ENCODE measurements around the gene GOLGA6L9. TPM values are rescaled to one million over a fixed set of nuclear protein-coding genes. Genes with fewer than 3 reads are reported as not detected.
"Not testable (repeated sequence)": the region's sequence is repeated elsewhere in the genome, so short reads cannot be mapped to it uniquely, and the experiment has no call there.

The GOLGA6L9 gene
- 5.6 TPM for total RNA-seq (ENCODE audit: unreplicated experiment)
- long read RNA-seq: 0 reads

- H3K27ac Mint-ChIP-seq (ENCODE audit: unreplicated experiment); H3K36me3 Mint-ChIP-seq (ENCODE audit: low read depth, unreplicated experiment); H3K9me3 Mint-ChIP-seq (ENCODE audit: unreplicated experiment); DNase-seq (ENCODE audit: low spot score); H3K4me3 Mint-ChIP-seq (ENCODE audit: unreplicated experiment); H3K27me3 Mint-ChIP-seq (ENCODE audit: unreplicated experiment); H3K4me1 Mint-ChIP-seq (ENCODE audit: unreplicated experiment): not testable (repeated sequence)
Measured at GRCh38 chr15:82429693-82430092, at the start of gene GOLGA6L9. TSS of gene GOLGA6L9 (plus strand) at chr15:82429816. CDS start at chr15:82430080, 264 bp downstream.

GRCh38 chr15:82381330-82381955 is 48.2 kb upstream of the GOLGA6L9 start:
- H3K4me1 Mint-ChIP-seq (ENCODE audit: unreplicated experiment): peaks cover 10% of the 10 kb centered on the region
- H3K27ac Mint-ChIP-seq (ENCODE audit: unreplicated experiment); DNase-seq (ENCODE audit: low spot score); H3K36me3 Mint-ChIP-seq (ENCODE audit: low read depth, unreplicated experiment); H3K4me3 Mint-ChIP-seq (ENCODE audit: unreplicated experiment); H3K27me3 Mint-ChIP-seq (ENCODE audit: unreplicated experiment); H3K9me3 Mint-ChIP-seq (ENCODE audit: unreplicated experiment): not testable (repeated sequence)

- not testable (repeated sequence) for H3K4me3 Mint-ChIP-seq (ENCODE audit: unreplicated experiment); DNase-seq (ENCODE audit: low spot score); H3K27me3 Mint-ChIP-seq (ENCODE audit: unreplicated experiment); H3K9me3 Mint-ChIP-seq (ENCODE audit: unreplicated experiment); H3K27ac Mint-ChIP-seq (ENCODE audit: unreplicated experiment); H3K36me3 Mint-ChIP-seq (ENCODE audit: low read depth, unreplicated experiment)
- peaks cover 28% of the 10 kb centered on the region for H3K4me1 Mint-ChIP-seq (ENCODE audit: unreplicated experiment)
Measured at GRCh38 chr15:82387209-82387608, 42.4 kb upstream of the GOLGA6L9 start.

- H3K9me3 Mint-ChIP-seq (ENCODE audit: unreplicated experiment); H3K27me3 Mint-ChIP-seq (ENCODE audit: unreplicated experiment); H3K36me3 Mint-ChIP-seq (ENCODE audit: low read depth, unreplicated experiment); DNase-seq (ENCODE audit: low spot score): not testable (repeated sequence)
- H3K4me3 Mint-ChIP-seq (ENCODE audit: unreplicated experiment): peak overlapping the region; percentile 31
- peak overlapping the region; percentile 92 for H3K27ac Mint-ChIP-seq (ENCODE audit: unreplicated experiment)
- peaks cover 33% of the 10 kb centered on the region for H3K4me1 Mint-ChIP-seq (ENCODE audit: unreplicated experiment)
Measured at GRCh38 chr15:82390152-82390551, 39.5 kb upstream of the GOLGA6L9 start.

- H3K9me3 Mint-ChIP-seq (ENCODE audit: unreplicated experiment); H3K36me3 Mint-ChIP-seq (ENCODE audit: low read depth, unreplicated experiment); H3K27ac Mint-ChIP-seq (ENCODE audit: unreplicated experiment); H3K27me3 Mint-ChIP-seq (ENCODE audit: unreplicated experiment); H3K4me3 Mint-ChIP-seq (ENCODE audit: unreplicated experiment); DNase-seq (ENCODE audit: low spot score): not testable (repeated sequence)
- peaks cover 33% of the 10 kb centered on the region for H3K4me1 Mint-ChIP-seq (ENCODE audit: unreplicated experiment)
Measured at GRCh38 chr15:82392077-82392476, 37.5 kb upstream of the GOLGA6L9 start.

- H3K27me3 Mint-ChIP-seq (ENCODE audit: unreplicated experiment): peaks cover 4% of the 10 kb centered on the region
- H3K36me3 Mint-ChIP-seq (ENCODE audit: low read depth, unreplicated experiment): no peaks in the 10 kb centered on the region
- no peak for TF ChIP-seq CTCF (IDR thresholded peaks at IDR 0.05; ENCODE audit: unreplicated experiment)
- H3K9me3 Mint-ChIP-seq (ENCODE audit: unreplicated experiment): no peaks in the 10 kb centered on the region
- H3K27ac Mint-ChIP-seq (ENCODE audit: unreplicated experiment): no peak overlapping the region
- H3K4me1 Mint-ChIP-seq (ENCODE audit: unreplicated experiment): peaks cover 29% of the 10 kb centered on the region
- H3K4me3 Mint-ChIP-seq (ENCODE audit: unreplicated experiment): no peak overlapping the region
- no peak for DNase-seq (ENCODE audit: low spot score)
Measured at GRCh38 chr15:82393671-82394070, 35.9 kb upstream of the GOLGA6L9 start.

- not testable (repeated sequence) for H3K4me3 Mint-ChIP-seq (ENCODE audit: unreplicated experiment); H3K27ac Mint-ChIP-seq (ENCODE audit: unreplicated experiment); H3K36me3 Mint-ChIP-seq (ENCODE audit: low read depth, unreplicated experiment); H3K27me3 Mint-ChIP-seq (ENCODE audit: unreplicated experiment); DNase-seq (ENCODE audit: low spot score); H3K9me3 Mint-ChIP-seq (ENCODE audit: unreplicated experiment)
- H3K4me1 Mint-ChIP-seq (ENCODE audit: unreplicated experiment): peaks cover 25% of the 10 kb centered on the region
Measured at GRCh38 chr15:82395788-82396187, 33.8 kb upstream of the GOLGA6L9 start.

- H3K36me3 Mint-ChIP-seq (ENCODE audit: low read depth, unreplicated experiment): no peaks in the 10 kb centered on the region
- H3K27ac Mint-ChIP-seq (ENCODE audit: unreplicated experiment): no peak overlapping the region
- no peak for TF ChIP-seq CTCF (IDR thresholded peaks at IDR 0.05; ENCODE audit: unreplicated experiment)
- peaks cover 8% of the 10 kb centered on the region for H3K4me1 Mint-ChIP-seq (ENCODE audit: unreplicated experiment)
- no peak overlapping the region for H3K4me3 Mint-ChIP-seq (ENCODE audit: unreplicated experiment)
- no peaks in the 10 kb centered on the region for H3K9me3 Mint-ChIP-seq (ENCODE audit: unreplicated experiment)
- H3K27me3 Mint-ChIP-seq (ENCODE audit: unreplicated experiment): peaks cover 2% of the 10 kb centered on the region
- DNase-seq (ENCODE audit: low spot score): no peak
Measured at GRCh38 chr15:82397817-82398216, 31.8 kb upstream of the GOLGA6L9 start.
